ENCODE results near the gene MEF2D. TPM values are rescaled to one million over a fixed set of nuclear protein-coding genes. Genes with fewer than 3 reads are reported as not detected.

Gene MEF2D
- polyA plus RNA-seq, 1 donor (not counting 4 experiments of a cell fraction or from before 2014, with no cell fraction given): 9.3 TPM

DNA sequence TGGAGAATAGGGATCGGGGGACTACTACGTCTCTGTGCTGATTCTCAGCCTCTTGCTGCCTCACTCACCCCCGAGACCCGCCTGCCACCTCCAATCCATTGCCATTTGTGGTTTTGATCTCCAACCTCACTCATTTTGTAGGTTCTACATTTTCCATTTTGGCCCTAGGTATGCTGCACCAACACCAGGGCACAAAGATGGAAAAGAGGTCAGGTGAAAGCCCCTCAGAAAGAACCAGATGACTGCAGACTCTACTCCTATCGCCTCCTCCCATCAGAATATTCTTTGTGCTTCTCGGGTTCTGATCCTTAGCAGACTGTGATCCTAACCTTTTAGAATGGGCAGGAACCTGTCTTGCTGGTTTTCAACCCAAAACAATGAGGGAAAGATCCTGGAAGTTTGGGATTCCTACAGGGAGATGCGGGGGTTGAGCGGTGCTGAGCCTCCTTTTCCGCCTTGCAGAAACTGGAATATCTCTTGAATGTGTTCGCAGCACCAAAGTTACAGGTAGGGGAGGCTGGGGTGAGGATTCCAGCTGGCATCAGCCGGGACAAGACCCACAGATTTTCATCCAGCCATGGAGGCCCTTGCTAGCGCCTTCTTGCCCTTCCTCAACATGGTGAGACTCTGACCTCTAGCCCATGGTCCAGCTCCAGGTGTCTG lies 78.5 kb downstream of the MEF2D start:
- Histone ChIP-seq H3K9ac (ENCODE audit: control insufficient read depth, extremely low read depth, insufficient read depth, low read length) (no peak overlapping the region), H3K4me2 (ENCODE audit: control insufficient read depth, extremely low read depth, insufficient read depth, low read depth, low read length) (peak overlapping the region; percentile 74), H3K36me3 (ENCODE audit: control insufficient read depth in 2 of 2, extremely low read depth in 1 of 2, insufficient read depth in 2 of 2, low read length in 2 of 2) (no peaks in the 10 kb centered on the region), H2AFZ (ENCODE audit: control insufficient read depth, low read length) (no peak overlapping the region), H4K20me1 (ENCODE audit: control insufficient read depth, extremely low read depth, insufficient read depth, low read length) (peaks cover 2% of the 10 kb centered on the region), H3K9me1 (ENCODE audit: control insufficient read depth, extremely low read depth, insufficient read depth, low read length) (no peaks in the 10 kb centered on the region), H3K4me1 (ENCODE audit: control insufficient read depth, extremely low read depth, insufficient read depth, low read length) (peaks cover 24% of the 10 kb centered on the region), H3K9me3 (ENCODE audit: control insufficient read depth, low read depth, low read length) (no peaks in the 10 kb centered on the region), H3K4me3 (ENCODE audit: control insufficient read depth in 2 of 3, extremely low read depth in 1 of 3, insufficient read depth in 2 of 3, low read depth in 1 of 3, low read length in 3 of 3) (peak overlapping the region in 2 of 3 experiments; percentile 26 to 54), H3K27me3 (ENCODE audit: control insufficient read depth, extremely low read depth, insufficient read depth, low read length) (peaks cover 78% of the 10 kb centered on the region), H3K27ac (ENCODE audit: control insufficient read depth, insufficient read depth, low read length) (no peak overlapping the region), H3K79me2 (ENCODE audit: control insufficient read depth, insufficient read depth, low read length) (no peaks in the 10 kb centered on the region)
- DNase-seq (ENCODE audit: low read depth, low spot score) (no peak), FAIRE-seq (no peak)
- TF ChIP-seq EZH2 (IDR thresholded peaks at IDR 0.05; ENCODE audit: low read length): peak; percentile 52
- TF ChIP-seq, protein P1, sequence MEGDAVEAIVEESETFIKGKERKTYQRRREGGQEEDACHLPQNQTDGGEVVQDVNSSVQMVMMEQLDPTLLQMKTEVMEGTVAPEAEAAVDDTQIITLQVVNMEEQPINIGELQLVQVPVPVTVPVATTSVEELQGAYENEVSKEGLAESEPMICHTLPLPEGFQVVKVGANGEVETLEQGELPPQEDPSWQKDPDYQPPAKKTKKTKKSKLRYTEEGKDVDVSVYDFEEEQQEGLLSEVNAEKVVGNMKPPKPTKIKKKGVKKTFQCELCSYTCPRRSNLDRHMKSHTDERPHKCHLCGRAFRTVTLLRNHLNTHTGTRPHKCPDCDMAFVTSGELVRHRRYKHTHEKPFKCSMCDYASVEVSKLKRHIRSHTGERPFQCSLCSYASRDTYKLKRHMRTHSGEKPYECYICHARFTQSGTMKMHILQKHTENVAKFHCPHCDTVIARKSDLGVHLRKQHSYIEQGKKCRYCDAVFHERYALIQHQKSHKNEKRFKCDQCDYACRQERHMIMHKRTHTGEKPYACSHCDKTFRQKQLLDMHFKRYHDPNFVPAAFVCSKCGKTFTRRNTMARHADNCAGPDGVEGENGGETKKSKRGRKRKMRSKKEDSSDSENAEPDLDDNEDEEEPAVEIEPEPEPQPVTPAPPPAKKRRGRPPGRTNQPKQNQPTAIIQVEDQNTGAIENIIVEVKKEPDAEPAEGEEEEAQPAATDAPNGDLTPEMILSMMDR (optimal IDR thresholded peaks at IDR 0.05 in 1 of 3, IDR thresholded peaks at IDR 0.05 in 1 of 3, conservative IDR thresholded peaks at IDR 0.05 in 1 of 3; ENCODE audit: extremely low read depth in 1 of 3, insufficient read depth in 2 of 3, low read length in 3 of 3): no peak
- dilution Hi-C loops (cut with MboI; ENCODE audit: extremely low pct_ligation_motif_present, low sequenced_read_pairs): no loop called here

DNA sequence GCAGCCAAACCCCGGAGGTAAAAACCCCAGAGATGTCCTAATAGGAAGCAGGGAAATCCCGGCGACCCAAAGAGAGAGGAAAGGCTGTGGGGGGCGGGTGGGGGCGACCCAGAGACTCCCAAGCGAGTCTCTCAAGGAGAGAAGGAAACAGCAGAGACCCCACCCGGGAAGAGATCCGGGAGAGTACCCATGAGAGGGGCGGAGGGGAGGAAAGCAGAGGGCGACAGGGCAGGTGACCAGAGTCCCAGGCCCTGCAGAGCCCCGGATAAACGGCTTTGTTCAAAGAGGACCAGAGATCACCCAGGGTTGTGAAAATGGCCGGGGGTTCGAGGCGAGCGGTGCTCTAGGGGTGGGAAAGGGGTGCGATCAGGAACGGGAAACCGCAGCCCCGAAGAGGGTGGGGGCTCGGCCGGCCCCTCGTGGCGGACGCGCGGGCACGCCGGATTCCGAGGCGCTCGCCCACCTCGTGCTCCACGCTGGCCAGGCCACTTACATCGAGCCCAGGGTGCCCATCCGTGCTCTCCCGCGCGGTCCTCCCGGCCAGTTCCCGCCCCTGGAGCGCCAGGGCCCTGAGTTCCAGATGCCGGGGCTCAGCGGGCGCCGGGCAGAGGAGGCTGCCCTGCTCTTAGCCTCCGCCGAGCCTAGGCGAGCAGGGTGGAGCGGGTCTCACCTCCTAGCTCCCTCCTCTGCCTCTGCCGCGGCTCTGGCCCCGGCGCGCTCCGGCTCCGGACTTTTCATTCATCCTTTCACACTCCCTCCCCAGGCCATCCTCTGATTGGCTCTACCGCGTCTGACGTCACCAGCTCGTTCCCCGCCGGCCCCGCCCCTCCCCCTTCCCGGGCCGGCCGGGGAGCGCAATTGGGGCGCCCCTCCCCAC lies 79.3 kb downstream of the MEF2D start:
- Histone ChIP-seq H3K27ac (ENCODE audit: control insufficient read depth, insufficient read depth, low read length) (no peak overlapping the region), H3K36me3 (ENCODE audit: control insufficient read depth in 2 of 2, extremely low read depth in 1 of 2, insufficient read depth in 2 of 2, low read length in 2 of 2) (no peaks in the 10 kb centered on the region), H4K20me1 (ENCODE audit: control insufficient read depth, extremely low read depth, insufficient read depth, low read length) (peaks cover 2% of the 10 kb centered on the region), H3K4me3 (ENCODE audit: control insufficient read depth in 2 of 3, extremely low read depth in 1 of 3, insufficient read depth in 2 of 3, low read depth in 1 of 3, low read length in 3 of 3) (peak overlapping the region in 2 of 3 experiments; percentile 42 to 54), H3K4me2 (ENCODE audit: control insufficient read depth, extremely low read depth, insufficient read depth, low read depth, low read length) (peak overlapping the region; percentile 74), H3K9me3 (ENCODE audit: control insufficient read depth, low read depth, low read length) (no peaks in the 10 kb centered on the region), H3K9me1 (ENCODE audit: control insufficient read depth, extremely low read depth, insufficient read depth, low read length) (no peaks in the 10 kb centered on the region), H3K9ac (ENCODE audit: control insufficient read depth, extremely low read depth, insufficient read depth, low read length) (no peak overlapping the region), H3K79me2 (ENCODE audit: control insufficient read depth, insufficient read depth, low read length) (no peaks in the 10 kb centered on the region), H2AFZ (ENCODE audit: control insufficient read depth, low read length) (no peak overlapping the region), H3K4me1 (ENCODE audit: control insufficient read depth, extremely low read depth, insufficient read depth, low read length) (peaks cover 24% of the 10 kb centered on the region), H3K27me3 (ENCODE audit: control insufficient read depth, extremely low read depth, insufficient read depth, low read length) (peaks cover 71% of the 10 kb centered on the region)
- FAIRE-seq (no peak), DNase-seq (ENCODE audit: low read depth, low spot score) (no peak)
- no peak for TF ChIP-seq EZH2 (IDR thresholded peaks at IDR 0.05; ENCODE audit: low read length)
- TF ChIP-seq, protein P1 (optimal IDR thresholded peaks at IDR 0.05 in 1 of 3, IDR thresholded peaks at IDR 0.05 in 1 of 3, conservative IDR thresholded peaks at IDR 0.05 in 1 of 3; ENCODE audit: extremely low read depth in 1 of 3, insufficient read depth in 2 of 3, low read length in 3 of 3): no peak
- dilution Hi-C loops (cut with MboI; ENCODE audit: extremely low pct_ligation_motif_present, low sequenced_read_pairs): no loop called here

Data from keratinocyte (primary cell).